HEK293T (cell line): Measurements from ENCODE around the gene PHB1.

Source experiments
- ARNT ChIP-seq: fragments of 450-650 bp; IDR thresholded peaks from 2 replicates; pipeline ENCODE4 v1.6.1; 2017; ENCODE audit warnings: mild to moderate bottlenecking
- ELF4 ChIP-seq: fragments of 450-650 bp; IDR thresholded peaks from 2 replicates; pipeline ENCODE4 v1.6.1; 2017; ENCODE audit warnings: antibody characterized with exemption
- SP1 ChIP-seq: fragments of 450-650 bp; IDR thresholded peaks from 2 replicates; pipeline ENCODE4 v1.6.1; 2017
- TARDBP ChIP-seq: fragments of 450-650 bp; IDR thresholded peaks from 2 replicates; pipeline ENCODE4 v1.6.1; 2016

GRCh38 chr17:49422714-49423113, 8.0 kb upstream of the PHB1 start:
- TF ChIP-seq SP1 = no peak
- no peak for TF ChIP-seq ARNT
- TF ChIP-seq ELF4 = no peak
- no peak for TF ChIP-seq TARDBP
